GM18858 (cell line): Measurements from ENCODE around the gene PHF20.
"Not testable (repeated sequence)": the region's sequence is repeated elsewhere in the genome, so short reads cannot be mapped to it uniquely, and the experiment has no call there.

Experiments used
- ATAC-seq: cut with Tn5 transposase; IDR thresholded peaks from one replicate; pipeline ENCODE4 v1.9.1; 2021; ENCODE audit not compliant: unreplicated experiment

The PHF20 gene

DNA sequence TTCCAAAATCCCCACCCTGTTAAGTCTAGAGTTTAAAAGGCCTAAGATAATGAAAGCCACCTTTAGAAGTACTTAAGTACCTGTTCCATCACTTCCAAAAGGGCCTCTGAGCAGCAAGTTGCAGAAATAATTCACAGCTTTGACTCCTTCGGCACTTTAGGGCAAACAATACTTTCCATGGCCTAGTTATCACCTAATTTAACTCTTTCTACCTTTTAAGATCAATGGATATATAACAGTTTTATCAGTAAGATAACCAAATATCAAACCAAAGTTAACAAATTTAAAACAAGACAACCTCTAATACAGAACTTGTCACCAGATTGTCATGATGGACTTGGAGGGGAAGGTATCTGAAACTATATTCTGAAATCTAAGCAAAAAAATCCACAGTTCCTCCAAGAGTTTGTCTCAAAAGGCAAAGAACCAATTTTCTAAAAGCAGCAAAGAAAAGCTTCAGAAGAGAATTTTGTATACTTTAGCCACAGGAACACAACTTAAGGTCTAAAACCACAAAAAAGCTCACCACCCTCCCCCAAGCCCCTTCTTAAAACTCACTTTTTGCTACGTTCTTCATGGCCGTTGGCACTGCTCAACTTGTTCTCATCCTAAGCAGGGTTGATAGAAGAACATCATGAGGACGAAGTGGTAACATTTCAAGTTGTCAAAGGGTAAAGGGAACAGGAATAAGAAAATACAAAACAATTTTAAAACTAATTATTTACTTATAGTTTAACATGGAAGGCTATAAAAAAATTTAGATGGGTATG lies 33.2 kb upstream of the PHF20 start:
- no peak for ATAC-seq

DNA sequence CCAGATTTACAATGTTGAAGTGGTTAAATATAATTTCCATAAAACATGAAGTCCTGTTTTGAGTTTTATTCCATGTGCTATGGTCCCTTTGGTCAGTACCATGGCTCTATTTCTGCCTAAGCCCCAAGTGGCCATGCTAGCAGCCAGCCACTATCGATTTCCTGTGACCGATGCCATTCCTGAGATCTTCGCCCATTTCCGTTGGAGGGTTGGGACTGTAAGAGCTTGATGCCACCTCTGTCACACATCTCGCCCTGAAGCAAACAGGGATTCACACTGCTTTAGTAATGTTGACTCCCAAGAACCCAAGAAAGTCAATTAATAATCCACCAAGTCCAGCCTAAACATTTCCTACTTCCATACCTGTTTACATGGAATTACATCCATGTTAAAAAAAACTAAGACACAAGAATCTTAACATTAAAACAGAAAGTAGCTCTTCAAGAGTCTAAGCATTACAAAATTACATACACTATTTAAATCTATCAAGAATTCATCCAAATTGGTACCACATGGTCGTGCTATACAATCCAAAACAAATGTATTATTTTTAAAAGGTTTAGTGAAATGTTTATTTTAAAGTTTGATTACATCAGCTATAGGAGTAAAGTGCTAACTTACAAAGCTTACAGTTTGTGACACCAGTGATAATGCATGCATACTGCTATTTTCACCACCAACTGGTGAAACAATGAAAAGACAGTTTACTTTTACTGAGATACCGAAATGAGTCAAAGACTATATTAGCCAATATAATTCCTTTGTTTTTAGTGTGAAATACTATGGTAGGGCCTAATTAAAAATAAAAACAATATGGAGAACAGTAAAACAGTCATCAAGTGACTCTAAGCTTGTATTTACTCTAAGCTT lies 32.3 kb upstream of the PHF20 start:
- no peak for ATAC-seq

DNA sequence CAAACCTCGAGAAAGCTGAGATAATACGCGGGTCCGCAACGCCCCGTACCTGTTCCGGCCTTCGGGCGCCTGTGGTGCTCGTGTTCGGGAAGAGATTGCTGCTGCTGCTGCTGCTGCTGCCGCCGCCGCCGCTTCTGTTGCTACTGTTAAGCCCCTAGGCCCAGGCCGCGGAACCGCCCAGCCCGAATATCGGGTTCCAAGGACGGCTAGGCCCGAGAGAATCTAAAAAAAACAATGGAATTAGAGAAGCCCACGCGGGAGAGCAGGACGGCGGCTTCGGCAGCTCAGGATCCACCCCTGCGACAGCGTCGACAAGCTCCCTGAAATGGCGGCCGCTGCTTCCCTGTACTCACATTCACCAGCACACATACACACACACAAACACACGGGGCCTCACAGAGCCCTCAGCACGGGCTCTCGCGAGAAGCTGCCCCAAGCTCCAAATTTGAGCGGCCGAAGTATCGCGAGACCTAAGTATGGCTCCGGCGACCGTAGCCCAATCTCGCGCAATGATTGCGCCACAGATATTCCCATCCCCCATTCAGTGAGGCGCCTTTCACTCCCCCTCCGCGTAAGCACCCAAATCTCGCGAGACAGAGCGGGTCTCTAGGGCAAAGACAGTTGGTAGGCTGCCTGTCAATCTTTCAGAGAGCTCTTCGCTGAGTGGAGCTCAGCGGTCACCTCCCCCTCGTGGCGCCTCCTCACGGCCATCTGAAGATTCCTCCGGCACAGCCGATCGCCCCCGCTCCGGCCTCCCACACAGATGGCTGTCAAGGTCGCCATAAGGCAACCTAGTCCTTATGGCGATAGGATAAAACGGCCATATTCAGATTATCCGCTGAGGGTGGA lies 29.7 kb upstream of the PHF20 start, which contains the start of gene RBM39:
TSS of gene RBM39 (minus strand) at position 369 of the 849 bp plus-strand sequence. CDS start 1,386 bp downstream, outside the sequence.
- ATAC-seq, result peak; percentile 73

DNA sequence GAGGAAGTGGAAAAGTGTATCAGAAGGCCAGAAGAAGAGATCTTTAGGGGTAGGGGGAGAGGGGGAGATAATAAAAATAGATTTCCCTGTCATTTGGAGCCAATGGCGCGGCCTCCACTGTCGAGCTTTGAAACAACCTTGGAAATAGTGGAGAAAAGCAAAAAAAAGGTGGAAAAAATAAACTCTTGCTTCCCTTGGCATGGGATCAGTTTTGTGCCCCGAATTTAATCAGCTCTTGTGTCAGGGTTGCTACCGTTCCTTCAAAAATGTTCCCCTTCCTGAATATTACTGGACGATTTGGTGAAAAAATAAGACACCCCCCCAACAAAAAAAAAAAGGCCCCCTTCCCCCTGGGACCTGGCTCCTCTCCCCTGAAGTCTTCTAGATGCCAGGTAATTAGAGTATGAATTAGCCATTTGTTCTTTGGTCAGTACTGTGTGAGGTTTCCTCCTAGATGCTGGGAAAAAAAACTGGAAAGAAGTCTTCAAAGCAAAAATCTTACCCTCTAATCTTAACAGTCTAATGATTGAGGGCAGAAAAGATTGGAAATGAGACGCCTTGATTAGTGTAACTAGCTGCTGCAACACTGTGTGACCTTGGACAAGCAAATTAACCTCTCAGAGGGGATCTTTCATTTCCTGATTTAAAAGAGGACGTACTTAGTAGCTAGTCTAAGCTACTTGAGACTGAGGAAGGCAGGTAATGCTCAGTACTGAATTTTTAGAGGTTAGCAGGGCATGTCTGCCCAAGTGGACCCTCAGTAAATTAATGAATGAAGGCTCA lies 28.9 kb upstream of the PHF20 start:
- no peak for ATAC-seq

DNA sequence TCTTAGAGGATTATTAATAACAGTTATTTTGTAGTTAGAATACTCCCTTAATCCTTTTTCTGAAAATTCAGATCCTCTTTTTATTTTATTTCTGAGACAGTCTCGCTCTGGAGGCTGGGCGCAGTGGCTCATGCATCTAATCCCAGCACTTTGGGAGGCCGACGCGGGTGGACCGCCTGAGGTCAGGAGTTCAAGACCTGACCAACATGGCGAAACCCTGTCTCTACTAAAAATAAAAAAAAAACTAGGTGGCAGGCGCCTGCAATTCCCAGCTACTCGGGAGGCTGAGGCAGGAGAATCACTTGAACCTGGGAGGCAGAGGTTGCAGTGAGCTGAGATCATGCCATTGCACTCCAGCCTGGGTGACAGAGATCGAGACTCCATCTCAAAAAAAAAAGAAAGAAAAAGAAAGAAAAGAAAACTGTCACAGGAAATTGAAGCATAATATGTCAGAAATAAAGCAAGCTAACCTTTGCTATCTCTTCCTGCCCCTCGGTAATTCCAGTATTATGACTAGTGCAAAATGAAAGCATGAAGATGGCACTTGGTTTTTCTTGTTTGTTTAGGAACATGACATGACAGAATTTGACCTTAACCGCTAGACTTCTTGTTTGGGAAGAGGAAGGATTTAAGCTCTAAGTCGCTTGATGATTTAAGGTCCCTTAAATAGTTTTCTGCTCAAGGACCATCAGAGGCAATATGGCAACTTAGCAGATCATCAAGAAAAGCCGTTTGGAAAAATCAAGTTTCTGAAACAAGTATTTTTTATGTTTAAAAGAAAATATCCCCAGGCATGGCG lies 27.9 kb upstream of the PHF20 start:
- no peak for ATAC-seq

DNA sequence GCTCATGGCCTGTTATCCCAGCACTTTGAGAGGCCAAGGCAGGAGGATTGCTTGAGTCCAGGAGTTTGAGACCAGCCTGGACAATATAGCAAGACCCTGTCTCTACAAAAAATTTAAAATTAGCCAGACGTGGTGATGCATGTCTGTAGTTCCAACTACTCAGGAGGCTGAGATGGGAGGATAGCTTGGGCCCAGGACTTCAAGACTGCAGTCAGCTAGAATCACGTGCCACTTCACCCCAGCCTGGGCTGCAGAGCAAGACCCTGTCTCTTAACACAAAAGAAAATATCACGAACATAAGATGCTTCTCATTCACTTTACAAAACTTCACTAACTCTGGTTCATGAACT lies 27.3 kb upstream of the PHF20 start:
- ATAC-seq, result not testable (repeated sequence)

DNA sequence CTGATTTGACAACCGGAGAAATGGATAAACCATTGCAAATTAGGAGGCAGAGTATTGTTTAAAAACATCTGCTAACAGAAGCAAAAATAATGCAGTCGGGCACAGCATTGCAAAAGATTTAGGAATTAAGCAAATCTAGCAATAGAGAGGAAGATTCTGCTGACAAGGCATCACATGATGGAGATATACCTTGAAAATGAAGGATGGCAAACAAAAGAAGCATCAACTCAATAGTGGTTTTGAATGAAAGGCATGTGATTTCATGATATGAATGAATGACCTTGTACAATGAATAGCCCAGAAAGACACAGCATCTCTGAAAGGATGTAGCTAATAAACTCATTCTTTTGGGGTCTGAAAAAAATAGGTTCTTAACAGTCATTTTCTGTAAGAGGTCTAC lies 21.2 kb upstream of the PHF20 start:
- no peak for ATAC-seq

DNA sequence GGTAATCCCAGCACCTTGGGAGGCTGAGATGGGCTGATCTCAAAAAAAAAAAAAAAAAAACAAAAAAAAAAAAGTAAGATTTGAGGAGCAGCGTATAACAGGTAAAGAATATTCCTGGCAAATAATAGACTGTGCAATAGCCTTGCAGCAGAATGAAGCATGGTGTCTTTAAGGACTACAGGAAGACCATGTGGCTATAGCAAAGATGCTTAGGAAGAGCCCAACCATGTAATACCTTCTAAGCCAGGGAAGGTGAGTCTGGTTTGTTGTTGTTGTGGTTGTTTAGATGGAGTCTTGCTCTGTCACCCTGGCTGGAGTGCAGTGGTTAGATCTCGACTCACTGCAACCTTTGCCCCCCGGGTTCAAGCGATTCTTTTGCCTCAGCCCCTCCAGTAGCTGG lies 15.4 kb upstream of the PHF20 start:
- no peak for ATAC-seq

DNA sequence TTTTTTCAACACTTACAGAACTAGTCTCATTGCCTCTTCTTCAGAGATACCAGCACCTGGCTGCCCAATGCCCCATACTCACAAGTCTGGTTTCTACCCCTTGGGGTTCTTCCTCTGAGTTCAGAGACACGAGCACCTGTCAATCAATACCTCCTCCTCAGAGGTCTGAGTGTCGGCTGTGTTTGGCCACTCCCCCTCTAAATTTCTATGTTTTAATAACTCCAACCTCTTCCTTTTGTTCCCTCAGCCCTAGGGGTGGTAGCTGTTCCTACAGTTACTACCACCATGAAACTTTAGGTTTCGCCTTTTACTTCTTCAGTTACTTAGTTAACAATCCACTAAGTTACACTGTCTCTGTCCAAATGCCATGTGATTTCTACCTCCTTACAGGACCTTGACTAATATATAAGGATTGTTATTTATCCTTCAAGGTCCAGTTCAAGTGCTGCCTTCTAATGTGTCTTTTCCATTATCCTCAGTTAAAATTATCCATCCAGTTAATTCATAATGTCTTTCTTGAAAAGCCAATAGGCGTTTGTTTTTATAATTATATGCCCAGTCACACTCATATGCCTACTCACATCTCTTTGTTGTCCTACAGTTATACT lies 14.6 kb upstream of the PHF20 start:
- no peak for ATAC-seq

DNA sequence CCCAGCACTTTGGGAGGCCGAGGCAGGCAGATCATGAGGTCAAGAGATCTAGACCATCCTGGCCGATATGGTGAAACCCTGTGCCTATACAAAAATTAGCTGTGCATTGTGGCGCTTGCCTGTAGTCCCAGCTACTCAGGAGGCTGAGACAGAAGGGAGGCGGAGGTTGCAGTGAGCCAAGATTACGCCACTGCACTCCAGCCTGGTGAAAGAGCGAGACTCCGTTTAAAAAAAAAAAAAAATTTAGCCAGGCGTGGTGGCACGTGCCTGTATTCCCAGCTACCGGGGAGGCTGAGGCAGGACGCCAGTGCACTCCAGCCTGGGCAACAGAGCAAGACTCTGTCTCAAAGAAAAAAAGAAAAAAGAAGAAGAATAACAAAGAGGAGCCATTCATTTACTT lies 10.3 kb upstream of the PHF20 start:
- ATAC-seq, result not testable (repeated sequence)

DNA sequence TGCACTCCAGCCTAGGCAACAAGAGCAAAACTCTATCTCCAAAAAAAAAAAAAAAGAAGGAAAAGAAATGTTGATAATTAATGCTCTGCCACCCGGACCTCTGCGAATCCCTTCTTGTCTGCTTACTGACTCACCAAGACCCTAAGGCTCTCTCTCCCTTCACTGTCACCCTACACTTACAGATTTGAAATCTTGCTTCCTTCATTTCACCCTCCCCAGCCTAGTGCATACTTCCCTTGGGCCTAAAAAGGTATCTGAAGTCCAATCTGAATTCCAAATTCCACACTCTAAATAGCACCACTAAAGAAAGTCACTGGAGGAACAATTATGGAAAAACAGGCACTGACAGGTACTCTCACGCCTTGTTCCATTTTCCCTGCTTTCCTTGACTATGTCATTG lies 9.4 kb upstream of the PHF20 start:
- no peak for ATAC-seq

DNA sequence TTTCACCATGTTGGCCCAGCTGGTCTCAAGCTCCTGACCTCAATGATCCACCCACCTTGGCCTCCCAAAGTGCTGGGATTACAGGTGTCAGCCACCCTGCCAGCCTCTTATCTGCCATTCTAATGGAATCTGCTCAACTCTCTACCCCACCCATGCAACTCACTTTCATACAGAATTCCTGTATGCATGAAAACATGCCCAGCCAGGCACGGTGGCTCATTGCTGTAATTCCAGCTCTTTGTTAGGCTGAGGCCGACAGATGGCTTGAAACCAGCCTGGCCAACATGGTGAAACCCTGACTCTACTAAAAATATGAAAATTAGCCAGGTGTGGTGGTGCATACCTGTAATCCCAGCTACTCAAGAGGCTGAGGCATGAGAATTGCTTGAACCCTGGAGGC lies 6.9 kb upstream of the PHF20 start:
- ATAC-seq, result not testable (repeated sequence)

DNA sequence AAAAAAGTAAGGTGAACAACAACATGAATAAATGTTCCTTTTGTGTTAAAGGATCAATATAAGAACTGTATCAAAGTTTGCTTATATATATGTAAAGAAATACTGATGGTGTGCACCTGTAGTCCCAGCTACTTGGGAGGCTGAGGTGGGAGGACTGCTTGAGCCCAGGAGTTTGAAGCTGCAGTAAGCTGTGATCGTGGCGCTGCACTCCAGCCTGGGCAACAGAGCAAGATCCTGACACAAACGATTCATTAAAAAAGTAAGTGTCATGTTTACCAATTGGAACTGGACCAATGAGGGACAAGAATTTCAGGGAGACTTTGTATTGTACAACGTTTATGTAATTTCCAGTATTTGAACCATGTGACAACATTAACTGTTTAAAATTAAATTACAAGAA lies 5.0 kb upstream of the PHF20 start:
- ATAC-seq, result no peak

DNA sequence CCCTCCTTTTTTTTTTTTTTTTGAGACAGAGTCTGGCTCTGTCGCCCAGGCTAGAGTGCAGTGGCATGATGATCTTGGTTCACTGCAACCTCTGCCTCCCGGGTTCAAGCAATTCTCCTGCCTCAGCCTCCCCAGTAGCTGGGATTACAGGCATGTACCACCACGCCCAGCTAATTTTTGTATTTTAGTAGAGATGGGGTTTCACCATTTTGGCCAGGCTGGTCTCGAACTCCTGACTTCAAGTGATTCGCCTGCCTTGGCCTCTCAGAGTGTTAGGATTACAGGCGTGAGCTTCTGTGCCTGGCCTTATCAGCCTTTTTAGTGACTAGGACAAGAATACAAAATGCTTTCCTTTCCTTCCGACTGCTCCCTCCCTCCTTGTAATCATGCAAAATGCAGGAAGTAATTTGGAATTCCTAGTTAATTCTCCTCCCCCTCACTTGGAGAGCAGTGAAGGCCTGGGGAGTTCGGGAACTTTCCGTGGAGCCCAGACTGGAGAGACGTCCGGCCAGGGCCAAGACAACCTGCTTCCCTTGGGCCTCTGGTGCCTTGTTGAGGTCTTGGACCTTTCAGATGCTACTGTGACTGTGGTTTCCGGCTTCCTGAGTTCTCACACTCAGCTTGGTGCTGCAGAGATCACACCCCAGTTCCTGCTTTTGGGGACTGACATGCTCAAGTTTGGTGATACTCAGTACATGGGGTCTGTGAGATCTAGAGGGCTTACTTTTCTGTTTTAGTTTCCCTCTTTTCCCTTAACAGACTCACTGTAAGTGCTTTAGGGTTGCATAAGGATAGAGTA lies 3.9 kb upstream of the PHF20 start:
- peak; percentile 57 for ATAC-seq

DNA sequence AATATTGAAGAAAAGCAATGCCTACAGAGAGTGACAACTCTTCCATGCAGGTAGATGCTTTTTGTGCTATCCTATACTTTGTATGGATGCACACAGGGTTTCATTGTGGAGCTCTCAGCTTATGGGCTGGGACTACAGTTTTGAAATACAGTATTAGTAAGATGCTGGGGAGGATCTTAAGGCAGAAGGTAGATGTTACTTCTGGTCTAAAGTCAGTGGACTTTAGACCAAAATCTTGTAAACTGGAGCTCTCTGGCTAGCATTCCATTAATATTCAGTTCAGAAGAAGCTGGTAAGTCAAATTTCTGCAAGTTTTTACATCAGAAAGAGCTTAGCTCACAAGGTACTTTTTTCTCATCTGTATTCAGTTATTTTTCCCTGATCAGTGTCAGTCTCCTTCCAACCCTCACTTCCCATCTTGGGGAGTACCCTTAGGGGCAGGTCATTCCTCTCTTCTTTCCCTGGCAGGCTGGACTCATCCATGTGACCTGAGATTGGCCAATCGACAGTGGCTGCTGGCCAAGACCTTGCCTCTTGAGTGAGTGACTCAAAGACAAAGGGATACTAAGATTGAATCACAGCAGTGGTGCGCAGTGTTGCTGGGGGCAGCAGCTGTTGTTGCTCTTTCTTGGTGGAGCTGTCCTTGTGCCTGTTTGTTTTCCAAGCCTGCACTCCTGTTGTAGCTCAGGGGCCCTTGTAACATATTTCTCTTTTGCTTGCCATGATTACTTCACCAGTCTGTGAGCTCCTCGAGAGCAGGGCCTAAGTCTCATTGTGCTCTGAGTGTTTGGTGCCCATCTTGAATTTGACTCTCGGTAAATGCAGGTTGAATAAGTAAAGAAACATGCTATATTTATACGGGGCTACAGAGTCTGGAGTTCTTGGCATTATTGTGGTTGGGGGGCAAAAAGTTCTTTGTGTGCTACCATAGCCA lies 2.8 kb upstream of the PHF20 start:
- ATAC-seq, result no peak

DNA sequence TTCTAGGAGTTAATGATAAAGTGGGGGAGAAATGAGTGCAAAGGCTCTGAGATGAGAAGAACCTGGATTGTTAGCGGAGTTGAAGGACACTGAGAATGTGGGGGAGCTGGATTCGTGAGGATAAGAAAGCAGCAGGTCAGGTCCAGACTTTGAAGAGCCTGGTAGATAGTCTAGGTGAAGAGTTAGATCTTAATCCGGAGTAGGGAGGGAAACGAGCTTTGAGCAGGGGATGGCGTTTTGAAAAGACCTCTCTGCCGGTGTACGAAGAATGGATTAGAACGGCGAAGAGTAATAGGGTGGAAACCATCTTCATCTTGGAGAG lies 487 bp upstream of the PHF20 start:
- no peak for ATAC-seq

DNA sequence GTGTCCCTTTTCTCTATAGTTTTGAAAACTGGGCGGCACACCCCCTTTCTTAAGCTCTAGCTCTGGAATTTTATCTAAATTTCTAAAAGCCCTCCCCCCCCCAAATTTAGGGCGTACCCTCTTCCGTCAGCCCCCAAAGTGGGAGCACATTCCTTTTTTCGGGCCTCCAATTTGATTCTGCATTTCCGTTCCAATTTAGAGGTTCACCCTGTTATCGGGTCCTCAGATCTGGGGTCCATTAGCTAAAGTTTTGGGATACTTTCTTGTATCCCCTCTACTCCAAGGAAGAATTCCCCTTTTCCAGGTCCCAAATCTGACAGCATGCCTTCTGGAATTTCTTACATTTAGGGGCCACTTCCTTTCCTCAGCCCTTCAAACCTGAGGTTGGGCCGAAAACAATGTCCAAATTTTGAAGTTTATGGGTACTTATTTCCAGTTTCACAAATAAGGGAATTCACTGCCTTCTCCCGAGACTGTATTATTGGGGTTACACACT lies 796 bp downstream of the PHF20 start:
- no peak for ATAC-seq
